B cell (primary cell): Measurements from ENCODE around the gene PPP1R12B.
"Not testable (repeated sequence)": the region's sequence is repeated elsewhere in the genome, so short reads cannot be mapped to it uniquely, and the experiment has no call there.

Experiments
- CTCF ChIP-seq: fragments of 200-600 bp; IDR thresholded peaks from one replicate; pipeline ENCODE4 v1.8.0; 2022; ENCODE audit warnings: antibody characterized with exemption, mild to moderate bottlenecking
- EZH2 ChIP-seq: IDR thresholded peaks from 2 replicates; pipeline ENCODE4 v1.6.1; 2012; ENCODE audit warnings: borderline replicate concordance, low read depth, mild to moderate bottlenecking, moderate library complexity, low read length; ENCODE audit not compliant: insufficient read depth, poor library complexity, severe bottlenecking

- not testable (repeated sequence) for TF ChIP-seq EZH2, CTCF
Measured at GRCh38 chr1:202370906-202371305, 22.4 kb downstream of the PPP1R12B start.
